HepG2 (cell line): ENCODE results near the gene ABCD1. TPM values are rescaled to one million over a fixed set of nuclear protein-coding genes. Genes with fewer than 3 reads are reported as not detected.
"Not testable (repeated sequence)": the region's sequence is repeated elsewhere in the genome, so short reads cannot be mapped to it uniquely, and the experiment has no call there.

Source experiments
- ATAC-seq: fragments of 200-7000 bp; cut with Tn5 transposase; 3 replicates; pipeline ENCODE4 v1.9.1; 2020; ENCODE audit warnings: mild to moderate bottlenecking, moderate library complexity
- BruUV-seq: library from RNA; stranded (reverse); fragments of 400-500 nt; replicated peaks from 2 replicates; lab custom pipeline; 2021; lab: Mats Ljungman, UMichigan
- CTCF ChIA-PET: fragments of 300-600 bp; formaldehyde crosslinking; extraction: SDS; loops from one replicate; lab custom pipeline; 2021; ENCODE audit warnings: low total read pairs, inconsistent platforms, low intra/inter-chr PET ratio; lab: Yijun Ruan, JAX
- POLR2A ChIA-PET: fragments of 350-600 bp; sonication (Branson Sonifier 250); formaldehyde crosslinking; loops from one replicate; lab custom pipeline; 2020; ENCODE audit warnings: antibody characterized with exemption, inconsistent platforms; lab: Yijun Ruan, JAX
- DNase-seq: peaks from one replicate; pipeline ENCODE4 v3.0.0-alpha.2; 2015; ENCODE audit warnings: low spot score
- FAIRE-seq: peaks from 3 replicates; lab custom pipeline; 2011; peaks lifted over from hg19 to GRCh38; lab: Jason Lieb, UNC
- H2AFZ ChIP-seq: one replicate; pipeline ENCODE4 v1.6.1; 2011; ENCODE audit warnings: low read length, inconsistent platforms
- H3K27ac ChIP-seq: fragments of 300-600 bp; 3 replicates; pipeline ENCODE4 v1.8.0; 2011; ENCODE audit warnings: mixed run types, mild to moderate bottlenecking, mixed read lengths, low read length, inconsistent platforms; ENCODE audit not compliant: insufficient read depth; ENCODE audit errors: extremely low read length
- H3K27me3 ChIP-seq, 2 experiments: fragments of 200-600 bp in 1 of 2; 2 replicates in 1 of 2; 3 replicates in 1 of 2; pipeline versions ENCODE4 v1.6.0 to v1.8.0; 2011; ENCODE audit warnings: low read length in 2 of 2, mild to moderate bottlenecking in 2 of 2, moderate library complexity in 2 of 2, inconsistent platforms in 1 of 2; ENCODE audit not compliant: insufficient read depth in 2 of 2, control insufficient read depth in 1 of 2
- H3K36me3 ChIP-seq, 2 experiments: fragments of 200-600 bp in 1 of 2; replicated peaks in 1 of 2; 2 replicates in 1 of 2; 3 replicates in 1 of 2; pipeline versions ENCODE4 v1.5.1 to v1.8.0; 2011; ENCODE audit warnings: low read length in 2 of 2, inconsistent platforms in 1 of 2; ENCODE audit not compliant: insufficient read depth in 2 of 2, control insufficient read depth in 1 of 2
- H3K4me1 ChIP-seq: 2 replicates; pipeline ENCODE4 v1.5.1; 2012; ENCODE audit warnings: low read length, inconsistent platforms; ENCODE audit not compliant: insufficient read depth
- H3K4me2 ChIP-seq: 2 replicates; pipeline ENCODE4 v1.6.0; 2011; ENCODE audit warnings: low read depth, low read length, inconsistent platforms
- H3K4me3 ChIP-seq, 3 experiments: fragments of 200-600 bp in 1 of 3; sonication (generic), shearing (Covaris generic) in 1 of 3; replicated peaks in 1 of 3; 2 replicates each; pipeline ENCODE4 v1.5.1; 2011 to 2016; ENCODE audit warnings: low read length in 3 of 3, inconsistent platforms in 2 of 3, low read depth in 2 of 3, mild to moderate bottlenecking in 2 of 3, control low read depth in 1 of 3, mixed read lengths in 1 of 3; ENCODE audit not compliant: insufficient read depth in 1 of 3
- H3K79me2 ChIP-seq: one replicate; pipeline ENCODE4 v1.6.1; 2011; ENCODE audit warnings: low read length, inconsistent platforms; ENCODE audit not compliant: insufficient read depth
- H3K9ac ChIP-seq: 2 replicates; pipeline ENCODE4 v1.6.0; 2011; ENCODE audit warnings: mild to moderate bottlenecking, low read depth, low read length, inconsistent platforms; ENCODE audit not compliant: insufficient read depth
- H3K9me3 ChIP-seq: 2 replicates; pipeline ENCODE4 v1.5.1; 2012; ENCODE audit warnings: mild to moderate bottlenecking, low read length
- H4K20me1 ChIP-seq: 2 replicates; pipeline ENCODE4 v1.6.0; 2011; ENCODE audit warnings: inconsistent platforms, mild to moderate bottlenecking, low read length, moderate library complexity; ENCODE audit not compliant: insufficient read depth
- AGO2 ChIP-seq: fragments of 200-400 bp; formaldehyde crosslinking; optimal IDR thresholded peaks from 2 replicates; pipeline ENCODE3; 2017; ENCODE audit warnings: mild to moderate bottlenecking, low read depth, low read length, moderate library complexity
- CBX2 ChIP-seq, 2 experiments: fragments of 200-600 bp in 1 of 2; sonication (generic); formaldehyde crosslinking in 1 of 2; IDR thresholded peaks; 2 replicates each; pipeline versions ENCODE4 v1.7.0 to v1.8.1; 2018 to 2022; ENCODE audit warnings: low read depth in 2 of 2, low read length in 1 of 2, mild to moderate bottlenecking in 1 of 2, missing genetic modification reagents in 1 of 2
- CENPT ChIP-seq: sonication (generic); formaldehyde crosslinking; IDR thresholded peaks from 2 replicates; pipeline ENCODE4 v1.8.0; 2022; ENCODE audit warnings: low read depth, mild to moderate bottlenecking, moderate library complexity, missing genetic modification reagents
- HMG20B ChIP-seq: conservative IDR thresholded peaks from 2 replicates; pipeline ENCODE4 v1.6.1; 2016; ENCODE audit warnings: missing genetic modification reagents, missing compliant biosample characterization
- RBFOX2 ChIP-seq: fragments of 200-400 bp; formaldehyde crosslinking; IDR thresholded peaks from 2 replicates; pipeline ENCODE4 v1.6.1; 2017; ENCODE audit warnings: low read depth, mild to moderate bottlenecking, low read length
- SYNCRIP ChIP-seq: fragments of 200-400 bp; formaldehyde crosslinking; IDR thresholded peaks from 2 replicates; pipeline ENCODE4 v1.6.1; 2018; ENCODE audit warnings: mild to moderate bottlenecking, low read depth, low read length; ENCODE audit not compliant: insufficient read depth
- ZNF160 ChIP-seq: sonication (generic); formaldehyde crosslinking; IDR thresholded peaks from 2 replicates; pipeline ENCODE4 v1.8.0; 2022; ENCODE audit warnings: mild to moderate bottlenecking, inconsistent platforms, missing genetic modification reagents
- ZNF605 ChIP-seq: sonication (generic); formaldehyde crosslinking; IDR thresholded peaks from 2 replicates; pipeline ENCODE4 v1.8.0; 2022; ENCODE audit warnings: mild to moderate bottlenecking, missing genetic modification reagents
- ZNF878 ChIP-seq: sonication (generic); formaldehyde crosslinking; IDR thresholded peaks from 2 replicates; pipeline ENCODE4 v1.8.1; 2023; ENCODE audit warnings: mild to moderate bottlenecking, missing genetic modification reagents, moderate library complexity
- WGBS: methylation state at CpG from one replicate; pipeline ENCODE4 v1.1.6; 2017; ENCODE audit warnings: low lambda C conversion rate; 5-methylcytosine and 5-hydroxymethylcytosine counted together
- in situ Hi-C: cut with HindIII; loops from 2 replicates; pipeline ENCODE4 v1.10.0; 2017; ENCODE audit warnings: low pct_unique_long_range_greater_than_20kb; ENCODE audit not compliant: extremely low pct_ligation_motif_present
- intact Hi-C: fragments of 100-400 bp; cut with micrococcal nuclease; formaldehyde crosslinking; loops from one replicate; pipeline ENCODE4 v1.10.0; 2022; ENCODE audit not compliant: unreplicated experiment
- polyA plus RNA-seq, 8 experiments: library from polyadenylated mRNA; depleted of rRNA in 3 of 8; stranded (reverse) in 7 of 8; unstranded in 1 of 8; fragments of >200 nt; fragmentation: Illumina TruSeq in 4 of 8; extraction: Trizol in 4 of 8; gene quantifications; 2 replicates each; pipeline versions ENCODE4 v1.2.1 to v1.2.3, GENCODE V29; 2011 to 2016; ENCODE audit warnings: low read depth in 4 of 8, missing spikeins in 1 of 8, mixed read lengths in 1 of 8; ENCODE audit not compliant: insufficient read depth in 1 of 8
- total RNA-seq, 5 experiments: library from RNA; depleted of rRNA; stranded (reverse); fragments of >200 nt; fragmentation: Illumina TruSeq; extraction: Trizol; gene quantifications; 2 replicates each; pipeline ENCODE4 v1.2.3, GENCODE V29; 2016; ENCODE audit warnings: low read depth in 1 of 5
- TF ChIP-seq, protein P1 (sequence below): sonication (generic); formaldehyde crosslinking; conservative IDR thresholded peaks from 2 replicates; pipeline ENCODE4 v1.8.0; 2022; ENCODE audit warnings: mild to moderate bottlenecking, moderate library complexity, missing genetic modification reagents
- TF ChIP-seq, protein P2 (sequence below): IDR thresholded peaks from 2 replicates; pipeline ENCODE4 v1.6.1; 2016; ENCODE audit warnings: missing genetic modification reagents, missing compliant biosample characterization

The ABCD1 gene
- total and polyA plus RNA-seq, 2 of the 13 experiments (the other 11 are each of a cell fraction or from before 2014, with no cell fraction given) = 11.4 to 15.9 TPM

DNA sequence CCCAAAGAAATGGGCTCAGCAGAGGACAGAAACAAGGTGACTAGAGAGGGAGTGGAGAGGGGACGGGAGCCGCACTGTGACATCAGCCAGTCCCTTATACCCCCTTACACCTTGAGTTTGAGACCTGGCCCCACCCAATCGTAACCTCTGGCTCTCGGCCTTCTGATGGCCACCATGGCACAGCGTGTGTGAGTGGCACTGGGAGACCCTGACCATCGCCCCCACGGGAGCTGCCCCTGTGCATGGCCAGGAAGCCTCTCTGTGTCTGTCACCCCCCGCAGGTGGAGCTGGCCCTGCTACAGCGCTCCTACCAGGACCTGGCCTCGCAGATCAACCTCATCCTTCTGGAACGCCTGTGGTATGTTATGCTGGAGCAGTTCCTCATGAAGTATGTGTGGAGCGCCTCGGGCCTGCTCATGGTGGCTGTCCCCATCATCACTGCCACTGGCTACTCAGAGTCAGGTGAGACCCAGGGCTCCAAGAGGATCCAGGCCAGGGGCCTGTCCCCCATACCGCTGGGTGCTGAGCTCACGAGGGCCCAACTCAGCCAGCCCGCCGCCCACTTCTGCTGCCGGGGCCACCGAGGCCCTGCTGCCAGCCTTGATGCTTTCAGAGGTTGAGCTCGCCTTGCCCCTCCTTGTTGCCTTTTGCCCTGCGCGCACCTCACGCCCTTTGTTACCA, 4.4 kb downstream of the ABCD1 start:
- no peak overlapping the region for H3K4me3 ChIP-seq
- peaks cover 25% of the 10 kb centered on the region for H3K79me2 ChIP-seq
- peaks cover 0 to 6% of the 10 kb centered on the region in 2 experiments; a peak in 1 of 5 replicates for H3K36me3 ChIP-seq
- peaks cover 21% of the 10 kb centered on the region for H4K20me1 ChIP-seq
- CTCF ChIA-PET = no interaction called here
- no peak overlapping the region for H3K27ac ChIP-seq
- no peak overlapping the region for H3K9ac ChIP-seq
- POLR2A ChIA-PET = interaction anchor here (2.9 to 3.8 kb wide), 2 partner anchors 34 to 42 kb away, joined by 15 to 16 read pairs; partner anchors contain the start of genes PLXNB3 and SLC6A8
- intact Hi-C loops = no loop called here
- no peaks in the 10 kb centered on the region for H3K9me3 ChIP-seq
- H2AFZ ChIP-seq = no peak overlapping the region
- peaks cover 51% of the 10 kb centered on the region for H3K4me1 ChIP-seq
- in situ Hi-C loops = no loop called here
- DNase-seq (no peak), FAIRE-seq (no peak), ATAC-seq (no peak)
- no peaks in the 10 kb centered on the region for H3K27me3 ChIP-seq
- no peak overlapping the region for H3K4me2 ChIP-seq
- BruUV-seq = no TSS peak
- 100% methylated on average over 2 of the region's 23 CpGs for WGBS
- TF ChIP-seq RBFOX2 = 0 out of 2 replicates have a peak, but pooled peaks have one; percentile 28
- TF ChIP-seq CENPT (CRISPR knock-in tag) = no peak
- TF ChIP-seq CBX2 (IDR thresholded peaks at IDR 0.05; ENCODE audit: low read depth, low read length) = no peak
- no peak for TF ChIP-seq CBX2 (CRISPR knock-in tag; IDR thresholded peaks at IDR 0.05; ENCODE audit: low read depth)
- TF ChIP-seq HMG20B (CRISPR knock-in tag) = no peak
- TF ChIP-seq, protein P1, sequence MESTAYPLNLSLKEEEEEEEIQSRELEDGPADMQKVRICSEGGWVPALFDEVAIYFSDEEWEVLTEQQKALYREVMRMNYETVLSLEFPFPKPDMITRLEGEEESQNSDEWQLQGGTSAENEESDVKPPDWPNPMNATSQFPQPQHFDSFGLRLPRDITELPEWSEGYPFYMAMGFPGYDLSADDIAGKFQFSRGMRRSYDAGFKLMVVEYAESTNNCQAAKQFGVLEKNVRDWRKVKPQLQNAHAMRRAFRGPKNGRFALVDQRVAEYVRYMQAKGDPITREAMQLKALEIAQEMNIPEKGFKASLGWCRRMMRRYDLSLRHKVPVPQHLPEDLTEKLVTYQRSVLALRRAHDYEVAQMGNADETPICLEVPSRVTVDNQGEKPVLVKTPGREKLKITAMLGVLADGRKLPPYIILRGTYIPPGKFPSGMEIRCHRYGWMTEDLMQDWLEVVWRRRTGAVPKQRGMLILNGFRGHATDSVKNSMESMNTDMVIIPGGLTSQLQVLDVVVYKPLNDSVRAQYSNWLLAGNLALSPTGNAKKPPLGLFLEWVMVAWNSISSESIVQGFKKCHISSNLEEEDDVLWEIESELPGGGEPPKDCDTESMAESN (CRISPR knock-in tag) = no peak
- no peak for TF ChIP-seq SYNCRIP
- TF ChIP-seq, protein P2, sequence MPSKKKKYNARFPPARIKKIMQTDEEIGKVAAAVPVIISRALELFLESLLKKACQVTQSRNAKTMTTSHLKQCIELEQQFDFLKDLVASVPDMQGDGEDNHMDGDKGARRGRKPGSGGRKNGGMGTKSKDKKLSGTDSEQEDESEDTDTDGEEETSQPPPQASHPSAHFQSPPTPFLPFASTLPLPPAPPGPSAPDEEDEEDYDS (CRISPR knock-in tag) = no peak
- TF ChIP-seq AGO2 = peak; percentile 30
- no peak for TF ChIP-seq ZNF160
- no peak for TF ChIP-seq ZNF605
- TF ChIP-seq ZNF878 (CRISPR knock-in tag) = no peak

DNA sequence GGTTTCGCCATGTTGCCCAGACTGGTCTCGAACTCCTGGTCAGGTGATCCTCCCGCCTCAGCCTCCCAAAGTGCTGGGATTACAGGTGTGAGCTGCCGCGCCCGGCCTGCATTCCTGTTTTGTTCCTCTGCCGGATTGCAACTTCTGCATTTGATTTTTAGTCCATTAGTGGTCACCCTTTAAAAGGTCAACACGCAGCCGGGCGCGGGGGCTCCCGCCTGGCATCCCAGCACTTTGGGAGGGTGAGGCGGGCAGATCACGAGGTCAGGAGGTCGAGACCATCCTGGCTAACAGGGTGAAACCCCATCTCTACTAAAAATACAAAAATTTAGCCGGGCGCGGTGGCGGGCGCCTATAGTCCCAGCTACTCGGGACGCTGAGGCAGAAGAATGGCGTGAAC, 5.5 kb downstream of the ABCD1 start:
- in situ Hi-C loops, FAIRE-seq, H3K9ac ChIP-seq, BruUV-seq, H3K27ac ChIP-seq, H3K36me3 ChIP-seq, H2AFZ ChIP-seq, ATAC-seq, intact Hi-C loops, H3K27me3 ChIP-seq, H3K4me2 ChIP-seq, H3K9me3 ChIP-seq, H3K4me3 ChIP-seq, CTCF ChIA-PET, DNase-seq: not testable (repeated sequence)
- peaks cover 51% of the 10 kb centered on the region for H3K4me1 ChIP-seq
- WGBS = 98% methylated on average over 14 of the region's 23 CpGs
- POLR2A ChIA-PET = interaction anchor here (1.2 kb wide), 1 partner anchor 33 kb away, joined by 4 read pairs; no protein-coding TSS in a partner anchor
- H4K20me1 ChIP-seq = peaks cover 21% of the 10 kb centered on the region
- peaks cover 25% of the 10 kb centered on the region for H3K79me2 ChIP-seq
